UCSD-AML1 (cell line): Measurements from ENCODE around the gene FAM228A.
"Not testable (repeated sequence)": the region's sequence is repeated elsewhere in the genome, so short reads cannot be mapped to it uniquely, and the experiment has no call there.

Experiments used
- DNase-seq: peaks from one replicate; lab custom pipeline; 2025; ENCODE audit not compliant: unreplicated experiment; lab: John Stamatoyannopoulos, UW

The FAM228A gene

GRCh38 chr2:24174851-24175277, at the start of gene FAM228A:
FAM228A (plus strand) TSS chr2:24175053; CDS start chr2:24175481, 428 bp downstream.
- DNase-seq: no peak

GRCh38 chr2:24125956-24126355, 48.9 kb upstream of the FAM228A start:
- no peak for DNase-seq

DNA sequence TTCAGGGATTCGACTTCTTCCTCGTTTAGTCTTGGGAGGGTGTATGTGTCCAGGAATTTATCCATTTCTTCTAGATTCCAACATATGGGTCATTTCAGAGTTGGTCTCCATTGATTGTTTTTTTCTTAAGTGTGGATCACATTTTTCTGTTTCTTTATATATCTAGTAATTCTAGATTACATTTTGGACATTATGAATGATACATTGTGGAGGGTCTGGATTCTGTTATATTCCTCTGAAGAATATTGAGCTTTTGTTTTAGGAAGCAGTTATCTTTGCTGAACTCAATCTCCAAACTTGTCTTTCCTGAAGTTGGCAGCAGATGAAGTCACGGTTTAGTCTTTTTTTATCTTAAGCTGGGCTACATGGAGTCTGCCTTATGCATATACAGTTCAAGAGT, 42.3 kb upstream of the FAM228A start:
- DNase-seq: no peak

- not testable (repeated sequence) for DNase-seq
These were observed 34.5 kb upstream of the FAM228A start for GRCh38 chr2:24140305-24140704.

DNA sequence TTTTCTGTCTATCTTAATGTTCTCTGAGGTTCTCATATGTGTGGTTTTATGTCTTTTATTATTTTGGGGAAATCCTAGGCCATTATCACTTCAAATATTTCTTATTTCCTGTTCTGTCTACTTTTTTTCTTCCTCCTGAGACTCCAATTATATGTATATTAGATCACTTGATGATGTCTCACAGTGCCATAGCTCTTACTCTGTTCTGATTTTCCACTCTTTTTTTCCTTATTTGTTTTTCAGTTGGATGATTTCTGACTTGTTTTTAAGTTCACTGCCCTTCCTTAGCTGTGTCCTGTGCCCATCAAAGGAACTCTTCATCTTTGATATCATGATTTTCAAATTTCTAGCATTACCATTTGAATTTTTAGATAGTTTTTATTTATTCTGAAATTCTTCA, 27.5 kb upstream of the FAM228A start:
- no peak for DNase-seq

DNA sequence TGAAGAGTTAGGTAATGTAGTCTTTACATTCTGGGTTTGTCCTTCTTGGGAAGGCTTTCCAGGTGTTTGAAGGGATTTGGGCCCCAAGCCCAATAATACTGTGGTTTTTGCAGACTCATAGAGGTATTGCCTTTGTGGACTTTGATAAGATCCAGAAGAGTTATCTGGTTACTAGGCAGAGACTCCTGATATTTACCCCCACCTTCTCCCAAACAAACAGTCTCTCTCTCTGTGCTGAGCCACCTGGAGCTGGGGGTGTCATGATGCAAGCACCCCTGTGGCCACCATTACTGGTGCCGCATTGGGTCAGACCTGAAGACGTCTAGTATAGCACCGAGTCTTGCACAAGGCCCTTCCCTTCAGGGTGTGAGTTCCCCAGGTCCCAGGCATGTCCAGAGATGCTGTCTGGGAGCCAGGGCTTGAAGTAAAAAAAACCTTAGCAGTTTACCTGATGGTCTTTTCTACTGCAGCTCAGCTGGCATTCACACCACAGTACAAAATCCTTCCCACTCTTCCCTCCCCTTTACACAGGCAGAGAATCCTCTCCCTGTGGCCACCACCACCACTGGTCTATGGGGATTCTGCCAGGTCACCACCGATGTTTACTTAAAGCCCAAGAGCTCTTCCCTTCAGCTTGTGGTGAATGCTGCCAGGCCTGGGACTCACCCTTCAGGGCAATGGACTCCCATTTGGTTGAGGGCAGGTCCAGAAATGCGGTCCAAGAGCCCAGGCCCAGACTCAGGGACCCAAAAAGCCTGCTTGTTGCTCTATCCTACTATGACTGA, 22.2 kb upstream of the FAM228A start:
- DNase-seq: no peak

- DNase-seq: no peak
These were observed 21.4 kb upstream of the FAM228A start for GRCh38 chr2:24153478-24153877.

GRCh38 chr2:24158131-24158530, 16.7 kb upstream of the FAM228A start:
- no peak for DNase-seq

- DNase-seq: no peak
These were observed 15.1 kb upstream of the FAM228A start for GRCh38 chr2:24159708-24160107.

DNA sequence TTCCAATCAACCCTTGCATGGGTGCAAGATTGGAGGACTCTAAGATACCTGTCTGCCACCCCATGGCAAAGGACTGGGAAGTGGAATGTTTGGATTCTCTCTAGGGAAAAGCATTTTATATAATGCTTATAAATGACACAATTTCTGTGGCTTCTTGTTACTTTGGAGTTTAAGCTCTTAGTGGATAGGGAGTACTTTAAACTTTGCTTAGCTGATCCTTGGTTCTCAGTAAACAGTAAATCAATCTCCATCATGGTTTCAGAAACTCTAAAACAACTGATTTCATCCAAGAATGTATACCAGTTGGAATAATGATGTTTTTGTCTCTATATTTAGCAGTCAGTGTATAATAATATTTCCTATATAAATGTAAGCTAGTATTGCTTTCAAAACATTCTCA, 14.1 kb upstream of the FAM228A start:
- no peak for DNase-seq

DNA sequence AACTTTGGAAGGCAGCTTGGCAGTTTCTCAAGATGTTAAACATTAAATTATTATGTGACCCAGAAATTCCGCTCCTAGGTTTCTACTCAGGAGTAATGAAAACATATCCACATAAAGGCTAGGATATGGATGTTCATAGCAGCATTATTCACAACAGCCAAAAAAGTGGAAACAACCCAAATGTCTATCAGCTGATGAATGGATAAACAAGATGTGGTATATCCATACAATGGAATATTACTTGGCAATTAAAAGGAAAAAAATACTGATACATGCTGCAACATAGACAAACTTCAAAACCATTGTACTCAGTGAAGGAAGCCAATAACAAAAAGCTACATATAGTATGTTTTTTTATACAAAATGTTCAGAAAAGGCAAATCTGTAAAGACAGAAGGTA, 12.4 kb upstream of the FAM228A start:
- DNase-seq: no peak

GRCh38 chr2:24163186-24163585, 11.7 kb upstream of the FAM228A start:
- peak; percentile 24 for DNase-seq

GRCh38 chr2:24163601-24164000, 11.3 kb upstream of the FAM228A start:
- DNase-seq: no peak

DNA sequence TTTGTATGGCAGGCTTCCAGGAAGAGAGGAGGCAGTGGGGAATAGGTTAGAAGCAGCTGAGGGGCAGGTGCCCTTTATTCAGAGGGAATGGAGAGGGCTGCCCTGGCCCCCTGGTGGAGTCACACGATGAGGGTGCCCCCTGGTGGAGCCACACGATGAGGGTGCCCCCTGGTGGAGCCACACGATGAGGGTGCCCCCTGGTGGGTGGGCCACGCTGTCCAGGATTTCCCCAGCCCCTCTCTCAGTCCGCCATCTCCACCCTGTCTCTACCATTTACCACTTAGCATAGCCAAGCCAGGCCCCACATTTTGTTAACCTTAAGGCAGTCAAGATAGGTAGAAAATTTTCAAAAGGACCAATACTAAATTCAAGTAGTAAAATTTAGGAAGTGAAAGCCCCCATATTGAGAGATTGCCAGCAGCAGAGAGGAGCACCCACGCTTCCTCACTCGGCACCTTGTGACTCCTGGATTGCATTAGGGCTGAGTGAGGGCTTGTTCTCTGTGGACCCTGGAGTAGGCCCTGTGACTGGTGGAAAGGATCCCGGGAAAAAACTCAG, 10.4 kb upstream of the FAM228A start:
- peak; percentile 53 for DNase-seq

DNA sequence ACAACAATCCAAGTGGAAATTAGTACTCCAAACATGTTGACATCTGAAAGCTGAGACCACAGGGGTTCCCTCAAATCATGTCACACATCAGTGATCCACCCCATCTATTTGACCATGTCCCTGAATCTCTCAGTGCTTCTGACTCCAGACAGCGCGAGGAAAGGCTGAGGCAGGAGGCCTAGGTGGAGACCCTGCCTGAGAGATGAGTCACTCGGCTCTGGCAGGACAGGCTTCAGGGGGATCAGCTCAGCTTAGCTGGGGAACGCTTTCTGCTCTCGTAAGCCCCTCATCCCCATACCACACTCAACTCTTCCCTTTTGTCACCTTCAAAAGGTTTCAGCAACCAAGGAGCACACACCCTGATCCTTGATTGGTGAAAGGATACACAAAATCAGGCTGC, 5.8 kb upstream of the FAM228A start:
- DNase-seq: no peak

GRCh38 chr2:24175631-24176187, 856 bp downstream of the FAM228A start:
- DNase-seq: no peak

DNA sequence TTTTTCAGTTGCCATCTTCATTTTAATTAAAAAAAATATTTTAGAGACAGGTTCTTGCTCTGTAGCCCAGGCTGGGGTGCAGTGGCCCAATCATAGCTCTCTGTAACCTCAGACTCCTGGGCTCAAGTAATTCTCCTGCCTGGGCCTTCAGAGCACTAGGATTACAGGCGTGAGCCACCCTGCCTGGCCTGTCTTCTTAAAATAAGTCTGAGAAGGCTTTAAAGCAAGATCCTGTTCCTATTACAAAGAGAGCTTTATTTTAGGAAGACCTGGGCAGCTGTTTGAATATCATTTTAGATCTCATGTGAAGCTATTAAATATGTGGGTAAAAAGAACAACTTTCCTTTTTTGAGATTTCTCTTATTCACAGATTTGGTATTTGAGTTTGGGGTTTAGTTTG, 1.5 kb downstream of the FAM228A start:
- DNase-seq: no peak

DNA sequence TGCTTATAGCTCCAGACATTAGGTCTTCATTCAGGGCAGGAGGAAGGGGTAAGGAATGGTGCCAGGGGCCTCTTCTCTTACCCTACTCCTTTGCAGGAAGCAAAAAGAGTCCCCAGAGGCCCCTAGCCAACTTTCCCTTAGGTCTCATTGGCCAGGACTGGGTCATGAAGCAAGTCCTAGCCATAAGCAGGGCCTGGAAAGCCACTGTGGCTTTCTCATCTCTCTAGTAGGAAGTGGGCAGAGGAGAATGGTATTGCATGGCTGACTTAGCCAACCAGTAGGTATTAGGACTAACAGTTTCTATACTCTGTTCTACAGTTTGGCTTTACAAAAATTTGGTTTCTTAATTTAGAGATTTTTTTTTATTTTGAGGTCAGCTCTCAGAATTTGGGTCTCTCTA, 4.8 kb downstream of the FAM228A start:
- no peak for DNase-seq

DNA sequence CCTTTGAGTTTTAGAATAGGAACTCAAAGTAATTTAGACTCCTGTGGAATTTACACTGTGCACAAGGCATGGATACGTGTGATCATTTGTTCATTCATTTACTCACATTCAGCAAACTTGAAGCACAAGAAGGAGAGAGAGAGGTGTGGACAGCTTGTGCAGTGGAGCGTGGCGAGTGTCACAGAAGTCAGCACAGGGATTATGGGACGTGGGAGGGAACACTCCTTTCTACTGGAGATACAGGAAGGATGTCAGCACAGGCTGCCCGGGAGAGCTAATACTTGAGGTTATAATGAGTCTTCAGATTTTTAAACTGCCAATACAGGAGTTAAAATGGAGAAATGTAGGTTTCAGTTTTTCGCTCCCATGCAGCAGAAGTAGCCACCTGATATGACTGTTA, 7.0 kb downstream of the FAM228A start:
- no peak for DNase-seq

DNA sequence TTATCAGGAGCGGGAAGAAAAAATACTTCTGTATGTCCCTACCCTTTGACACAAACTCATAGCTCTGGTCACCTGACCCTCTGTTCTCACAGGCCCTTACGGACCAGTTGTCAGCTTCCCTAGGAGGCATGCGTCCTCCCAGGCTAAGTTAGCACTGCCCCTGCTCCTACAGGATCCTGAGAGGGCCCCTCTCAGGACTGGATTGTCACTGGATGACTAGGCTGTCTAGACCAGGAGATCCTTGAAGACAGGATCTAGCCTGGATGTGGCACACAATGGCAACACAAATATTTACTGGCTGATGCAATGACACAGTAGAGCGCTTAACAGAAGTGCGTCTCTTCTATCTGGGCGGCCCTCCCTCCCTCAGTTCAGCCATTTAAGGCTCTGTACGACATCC, 7.7 kb downstream of the FAM228A start:
- no peak for DNase-seq

- DNase-seq: no peak
These were observed 8.7 kb downstream of the FAM228A start for GRCh38 chr2:24183366-24184069.

DNA sequence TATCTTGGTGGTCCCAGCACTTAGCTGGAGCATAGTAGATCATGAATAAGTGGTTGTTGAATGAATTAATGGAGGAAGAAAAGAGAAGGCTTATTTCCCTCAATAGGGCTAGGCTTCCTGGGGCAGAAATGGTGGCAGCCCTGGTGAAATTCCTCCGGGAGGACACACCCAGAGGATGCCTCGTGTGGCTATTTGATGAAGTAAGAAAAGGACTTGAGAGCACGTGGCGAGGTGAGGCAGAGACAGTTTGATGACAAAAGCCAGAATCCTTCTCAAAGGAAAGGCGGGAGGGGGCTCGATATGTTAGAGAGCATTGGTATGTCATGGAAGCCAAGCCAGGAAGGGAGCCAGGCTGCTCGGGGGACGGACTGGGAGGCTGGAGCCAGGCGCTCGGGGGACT, 14.7 kb downstream of the FAM228A start:
- no peak for DNase-seq
